Measurements from ENCODE around the gene L3MBTL2.
"Not testable (repeated sequence)": the region's sequence is repeated elsewhere in the genome, so short reads cannot be mapped to it uniquely, and the experiment has no call there.

Gene L3MBTL2

DNA sequence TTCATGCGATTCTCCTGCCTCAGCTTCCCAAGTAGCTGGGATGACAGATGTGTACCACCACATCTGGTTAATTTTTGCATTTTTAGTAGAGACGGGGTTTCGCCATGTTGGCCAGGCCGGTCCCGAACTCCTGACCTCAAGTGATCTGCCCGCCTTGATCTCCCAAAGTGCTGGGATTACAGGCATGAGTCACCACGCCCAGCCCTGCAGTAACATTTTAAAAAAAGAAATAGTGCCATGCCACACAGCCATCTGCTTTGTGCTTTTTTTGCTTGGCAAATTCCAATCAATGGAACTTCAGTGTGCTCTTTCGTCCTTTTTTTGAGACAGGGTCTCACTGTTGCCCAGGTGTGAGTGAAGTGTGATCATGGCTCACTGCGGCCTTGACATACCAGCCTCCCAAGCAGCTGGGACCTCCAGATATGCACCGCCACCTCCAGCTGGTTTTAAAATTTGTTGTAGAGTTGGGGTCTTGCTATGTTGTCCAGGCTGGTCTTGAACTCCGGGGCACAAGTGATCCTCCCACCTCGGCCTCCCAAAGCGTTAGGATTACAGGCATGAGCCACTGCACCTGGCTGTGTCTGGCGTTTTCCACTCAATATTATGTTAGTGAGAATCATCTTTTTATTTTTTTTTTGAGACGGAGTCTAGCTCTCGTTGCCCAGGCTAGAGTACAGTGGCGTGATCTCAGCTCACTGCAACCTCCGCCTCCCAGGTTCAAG, 37.4 kb downstream of the L3MBTL2 start:
- no peak for DNase-seq

DNA sequence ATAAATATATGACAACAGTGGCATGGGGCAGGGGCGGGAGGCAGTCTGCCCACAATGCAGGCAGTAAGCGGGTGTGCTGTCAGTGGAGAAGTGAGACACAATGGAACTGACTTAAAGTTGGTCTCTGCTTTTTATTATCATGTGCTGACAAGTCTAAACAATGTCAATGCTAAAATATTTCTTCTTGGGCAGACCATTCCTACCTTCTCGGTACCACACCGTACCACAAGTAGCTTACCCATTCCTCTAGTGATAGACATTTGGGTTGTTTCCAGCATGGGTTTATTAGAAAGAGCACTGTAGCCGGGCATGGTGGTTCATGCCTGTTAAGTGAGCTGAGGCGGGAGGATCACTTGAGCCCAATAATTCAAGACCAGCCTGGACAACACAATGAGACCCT, 38.2 kb downstream of the L3MBTL2 start:
- DNase-seq: no peak

DNA sequence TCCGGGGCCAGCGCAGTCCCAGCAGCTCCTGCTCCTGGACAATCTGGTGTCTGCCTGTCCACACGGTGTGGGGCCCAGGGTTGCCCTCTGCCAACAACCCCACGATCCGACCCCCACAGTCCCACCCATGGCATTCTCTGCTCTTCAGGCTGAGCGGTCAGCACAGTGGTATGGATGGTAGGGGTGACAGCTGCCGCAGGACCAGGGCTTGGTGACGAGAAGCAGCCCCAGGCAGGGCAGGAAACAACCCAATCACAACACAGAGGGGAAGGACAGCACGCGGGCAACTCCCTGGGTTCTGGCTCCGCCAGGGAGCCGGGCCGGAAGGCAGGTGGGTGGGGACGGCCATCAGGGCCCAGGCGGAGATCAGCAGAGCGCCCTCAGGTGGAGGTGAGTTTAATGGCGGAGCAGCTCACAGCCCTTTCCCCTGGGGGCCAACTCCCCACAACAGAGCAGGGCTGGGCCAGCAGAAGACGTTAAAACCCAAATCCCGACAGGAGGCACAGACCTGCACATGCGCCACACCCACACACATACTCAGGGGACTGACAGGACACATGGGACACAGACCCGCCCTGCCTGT, 40.9 kb downstream of the L3MBTL2 start:
- no peak for DNase-seq

DNA sequence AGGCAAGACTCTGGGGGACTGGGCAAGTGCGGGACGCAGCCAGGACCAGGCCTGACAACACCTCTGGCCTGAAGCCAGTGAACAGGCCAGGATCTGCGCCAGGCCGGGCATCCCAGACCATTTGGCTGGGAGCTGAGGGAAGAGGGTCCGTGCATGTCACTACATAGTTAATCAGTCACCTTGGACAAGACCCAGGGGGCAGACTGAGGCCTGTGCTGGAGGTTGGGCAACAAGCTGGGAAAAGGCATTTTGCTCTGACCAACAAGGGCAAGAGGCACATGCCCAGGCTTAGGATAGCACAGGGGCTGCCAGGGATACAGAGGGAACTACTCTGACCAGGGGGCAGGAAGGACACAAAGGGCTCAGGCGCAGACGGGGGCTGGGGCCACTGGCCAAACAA, 42.6 kb downstream of the L3MBTL2 start:
- DNase-seq: no peak

DNA sequence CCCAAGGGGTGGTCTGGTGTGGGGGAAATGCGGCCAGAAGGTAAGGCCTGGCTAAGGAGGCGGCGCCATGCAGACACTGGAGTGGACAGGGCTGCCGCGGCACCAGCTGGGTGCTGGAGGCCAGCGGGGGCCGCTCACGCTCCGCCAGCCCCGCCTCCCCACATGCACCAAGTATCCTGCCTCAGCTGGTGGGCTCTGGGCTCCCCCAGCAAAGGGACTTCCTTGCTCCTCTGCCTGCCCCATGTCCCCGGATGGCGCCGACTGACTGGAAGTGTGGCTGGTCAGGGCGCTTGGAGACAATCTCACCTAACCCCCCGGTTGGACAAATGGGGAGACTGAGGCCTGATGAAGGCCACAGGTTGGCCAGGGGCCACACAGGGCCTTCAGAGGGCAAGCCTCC, 43.2 kb downstream of the L3MBTL2 start:
- no peak for DNase-seq

DNA sequence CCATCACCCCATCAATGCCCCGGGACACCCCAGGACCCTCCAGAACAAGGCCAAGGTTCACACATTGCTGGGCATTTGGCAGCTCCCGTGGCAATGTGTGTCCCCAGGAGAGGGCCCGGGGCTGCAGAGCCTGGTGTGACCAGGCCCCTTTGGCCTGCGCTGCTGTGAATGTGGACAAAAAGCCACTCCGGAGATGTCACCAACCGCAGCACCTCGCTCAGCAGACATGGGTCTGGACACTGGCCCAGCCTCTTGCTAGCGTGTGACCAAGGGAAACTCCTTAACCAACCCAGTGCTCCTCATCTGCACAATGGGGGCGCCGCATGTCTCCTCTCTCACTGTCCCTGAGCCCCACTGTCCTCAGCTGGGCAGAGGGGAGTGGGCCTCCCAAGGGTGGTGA, 43.6 kb downstream of the L3MBTL2 start:
- DNase-seq: no peak

- DNase-seq: no peak
Measured at GRCh38 chr22:41249442-41249841, 44.3 kb downstream of the L3MBTL2 start.

DNA sequence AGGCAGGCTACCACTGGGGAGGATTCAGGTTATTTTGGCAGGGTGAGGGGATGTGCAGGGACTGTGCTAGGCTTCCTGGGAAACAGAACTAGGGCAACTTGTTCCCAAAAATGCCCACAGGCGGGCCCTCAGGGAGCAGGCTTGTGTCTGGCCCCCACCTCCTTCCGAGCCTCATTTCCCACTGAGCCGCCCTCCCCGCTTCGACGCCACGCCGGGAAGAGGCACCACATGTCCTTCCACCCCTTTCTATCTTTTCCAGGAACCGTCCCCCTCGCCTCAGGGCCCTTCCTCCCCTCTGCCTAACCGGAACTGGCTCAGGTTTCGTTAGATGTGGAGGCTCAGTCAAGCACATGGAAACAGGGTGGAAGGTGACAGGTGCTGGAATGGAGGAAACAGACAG, 45.0 kb downstream of the L3MBTL2 start:
- no peak for DNase-seq

DNA sequence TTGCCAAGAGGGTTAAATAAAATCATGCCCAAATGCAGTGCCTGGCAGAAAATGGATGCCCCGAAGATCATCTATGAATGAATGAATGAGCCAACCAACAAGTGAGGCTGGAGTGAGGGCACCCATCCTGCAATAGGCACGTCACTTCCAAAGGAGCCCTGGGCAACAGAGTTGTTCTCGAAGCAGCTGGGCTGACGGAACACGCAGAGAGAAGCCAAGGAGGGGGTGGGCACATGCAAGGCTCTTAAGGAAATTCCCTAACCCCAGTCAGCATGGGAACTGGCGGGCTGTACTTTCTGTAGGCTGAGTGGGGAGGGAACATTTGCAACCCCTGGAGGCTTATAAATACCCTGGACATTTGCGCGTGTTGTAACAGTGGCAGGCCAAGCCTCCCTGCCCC, 47.3 kb downstream of the L3MBTL2 start:
- no peak for DNase-seq

DNA sequence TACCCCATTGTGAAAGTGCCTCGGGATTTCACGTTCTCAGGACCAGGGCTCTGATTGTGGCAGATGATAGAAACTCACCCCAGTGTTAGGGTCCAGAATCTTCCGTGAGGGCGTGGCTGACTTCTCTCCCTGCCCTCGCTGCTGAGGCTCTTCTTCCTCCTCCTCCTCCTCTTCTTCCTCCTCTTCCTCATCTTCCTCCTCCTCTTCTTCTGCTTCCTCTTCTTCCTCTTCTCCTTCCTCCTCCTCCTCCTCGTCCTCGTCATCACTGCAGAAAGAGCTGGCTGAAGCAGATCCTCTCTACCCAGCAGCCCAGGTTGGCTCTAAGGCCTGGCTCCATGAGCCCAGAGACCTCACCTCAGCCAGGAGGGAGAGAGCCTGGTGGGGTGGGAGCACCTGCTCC, 49.1 kb downstream of the L3MBTL2 start:
- no peak for DNase-seq

- DNase-seq: no peak
Measured at GRCh38 chr22:41256254-41257253, 51.4 kb downstream of the L3MBTL2 start.

GRCh38 chr22:41257696-41258095, 52.6 kb downstream of the L3MBTL2 start:
- no peak for DNase-seq

- not testable (repeated sequence) for DNase-seq
Measured at GRCh38 chr22:41259756-41260155, 54.6 kb downstream of the L3MBTL2 start.

DNA sequence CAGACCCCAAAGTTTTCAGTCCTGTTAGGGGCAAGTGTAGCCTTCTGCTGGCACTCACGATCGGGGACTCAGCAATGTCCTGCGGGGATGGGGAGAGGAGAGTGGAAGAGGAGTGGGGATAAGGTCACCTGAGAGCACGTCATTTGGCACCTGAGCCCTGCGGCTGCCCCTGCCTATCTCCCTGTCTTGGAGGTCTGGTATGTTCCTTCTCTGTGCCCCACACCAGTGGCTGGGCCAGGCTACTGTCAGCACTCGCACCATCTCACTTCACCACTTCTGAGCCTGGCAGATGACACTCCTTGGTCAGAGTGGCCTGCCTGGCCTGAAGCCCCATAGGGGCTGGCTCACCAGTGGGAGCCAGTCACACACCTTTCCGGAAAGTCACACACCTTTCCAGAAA, 55.8 kb downstream of the L3MBTL2 start:
- DNase-seq: no peak

GRCh38 chr22:41261541-41262249, 56.6 kb downstream of the L3MBTL2 start:
- DNase-seq: no peak

DNA sequence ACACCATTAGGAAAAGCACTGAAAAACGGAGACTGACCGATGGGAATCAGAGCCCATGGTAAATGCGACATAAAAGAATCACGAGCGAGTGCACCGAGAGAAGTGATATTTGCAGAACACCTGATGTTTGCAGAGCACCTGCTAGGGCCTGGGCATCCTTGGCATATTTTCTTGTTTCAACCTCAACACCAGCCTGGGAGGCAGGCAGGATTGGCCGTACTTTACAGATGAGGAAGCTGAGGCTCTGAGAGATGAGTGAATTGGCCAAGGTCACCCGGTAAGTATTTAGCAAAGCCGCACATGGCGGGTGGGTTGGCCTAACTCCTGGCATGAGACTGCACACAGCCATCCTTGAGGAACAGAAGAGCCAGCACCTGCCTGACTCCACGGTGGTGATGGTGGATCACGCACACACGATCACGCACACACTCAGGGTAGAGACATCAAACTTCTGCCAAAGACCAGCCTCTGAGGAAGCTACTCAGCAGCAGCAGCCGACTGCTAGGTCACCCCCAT, 57.2 kb downstream of the L3MBTL2 start:
- DNase-seq: no peak

- no peak for DNase-seq
Measured at GRCh38 chr22:41263704-41264103, 58.6 kb downstream of the L3MBTL2 start.

DNA sequence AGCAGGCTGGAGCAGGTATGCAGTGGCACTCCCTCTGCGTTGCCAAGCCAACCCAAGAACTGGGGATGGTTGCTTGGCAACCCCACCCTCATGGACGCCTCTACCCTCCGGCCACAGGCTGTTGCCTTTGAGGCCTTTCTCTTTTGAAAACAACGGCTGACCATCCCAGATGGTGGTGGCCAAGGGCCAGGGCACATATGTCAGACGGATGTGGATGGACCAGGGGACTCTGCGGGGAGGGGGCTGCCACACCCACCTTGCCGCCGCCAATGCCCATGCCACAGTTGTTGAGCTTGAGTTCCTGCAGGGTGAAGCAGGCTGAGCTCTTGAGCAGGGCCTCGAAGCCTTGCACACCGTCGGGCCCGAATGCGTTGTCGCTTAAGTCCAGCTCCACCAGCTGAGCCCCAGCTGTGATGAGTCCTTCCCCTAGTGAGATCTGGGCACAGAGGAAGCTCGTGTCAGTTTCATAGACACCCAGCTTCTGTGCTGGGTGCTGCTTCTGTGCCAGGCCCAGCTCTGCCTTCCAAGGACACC, 59.4 kb downstream of the L3MBTL2 start:
- no peak for DNase-seq

DNA sequence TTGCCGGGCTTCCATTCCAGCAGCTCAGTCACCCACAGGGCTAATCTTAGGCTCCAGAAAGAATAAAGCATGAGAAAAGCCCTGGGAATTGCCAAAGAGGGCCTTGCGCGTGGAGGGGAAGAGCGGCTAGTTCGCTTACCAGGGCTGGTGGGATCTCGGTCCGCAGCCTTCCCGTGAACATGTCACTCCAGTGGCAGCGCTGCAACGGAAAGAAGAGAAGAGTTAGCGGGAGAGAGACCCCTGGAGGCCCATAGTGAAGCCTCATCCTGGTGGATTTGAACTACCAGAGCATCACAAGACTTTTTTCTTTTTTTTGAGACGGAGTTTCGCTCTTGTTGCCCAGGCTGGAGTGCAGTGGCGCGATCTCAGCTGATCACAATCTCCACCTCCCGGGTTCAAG, 62.8 kb downstream of the L3MBTL2 start:
- no peak for DNase-seq

DNA sequence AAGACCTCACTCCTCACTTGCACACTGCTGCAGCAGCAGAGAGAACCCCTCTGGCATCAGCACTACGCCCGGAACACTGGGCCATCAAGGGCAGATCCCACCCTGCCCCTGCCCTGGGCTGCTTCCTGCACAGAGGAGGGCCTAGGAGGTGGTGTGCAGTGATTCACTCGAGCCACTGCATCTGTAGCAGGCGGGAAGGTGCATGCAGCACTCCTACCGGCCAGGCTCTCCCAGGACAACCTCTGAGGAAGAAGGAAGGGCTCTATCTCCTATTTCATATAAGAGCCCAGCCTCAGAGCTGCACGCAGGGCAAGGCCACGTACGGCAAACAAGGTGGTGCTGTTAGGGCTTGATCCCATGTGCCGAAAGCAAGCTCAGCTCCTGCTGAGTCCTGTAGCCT, 66.7 kb downstream of the L3MBTL2 start:
- DNase-seq: no peak

DNA sequence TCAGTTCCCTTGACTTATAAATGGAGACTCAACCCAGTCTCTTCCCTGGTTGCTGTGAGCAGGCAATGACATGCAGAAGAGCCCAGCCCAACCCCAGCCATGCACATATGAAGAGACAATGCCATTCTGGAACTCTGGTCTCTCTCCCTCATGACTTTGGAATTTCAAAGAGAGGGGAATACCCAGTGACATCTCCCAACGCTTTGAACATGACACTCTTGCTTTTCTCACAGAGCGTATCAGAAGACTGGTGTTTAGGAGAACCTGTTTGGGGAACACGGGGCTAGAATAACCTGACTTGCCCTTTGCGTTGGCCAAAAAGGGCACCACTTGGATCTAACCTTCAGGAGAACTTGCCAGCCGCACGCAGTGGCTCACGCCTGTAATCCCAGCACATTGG, 68.0 kb downstream of the L3MBTL2 start:
- DNase-seq: no peak

- DNase-seq: no peak
Measured at GRCh38 chr22:41274856-41275255, 69.7 kb downstream of the L3MBTL2 start.

- no peak for DNase-seq
Measured at GRCh38 chr22:41280065-41280464, 75.0 kb downstream of the L3MBTL2 start.
